ENCODE measurements around the gene PXYLP1. TPM values are rescaled to one million over a fixed set of nuclear protein-coding genes. Genes with fewer than 3 reads are reported as not detected.
A peak's percentile ranks its signal among the peaks of the same experiment; 100 is the strongest.

PXYLP1 gene
- total RNA-seq, 1 donor, result 9.1 TPM

DNA sequence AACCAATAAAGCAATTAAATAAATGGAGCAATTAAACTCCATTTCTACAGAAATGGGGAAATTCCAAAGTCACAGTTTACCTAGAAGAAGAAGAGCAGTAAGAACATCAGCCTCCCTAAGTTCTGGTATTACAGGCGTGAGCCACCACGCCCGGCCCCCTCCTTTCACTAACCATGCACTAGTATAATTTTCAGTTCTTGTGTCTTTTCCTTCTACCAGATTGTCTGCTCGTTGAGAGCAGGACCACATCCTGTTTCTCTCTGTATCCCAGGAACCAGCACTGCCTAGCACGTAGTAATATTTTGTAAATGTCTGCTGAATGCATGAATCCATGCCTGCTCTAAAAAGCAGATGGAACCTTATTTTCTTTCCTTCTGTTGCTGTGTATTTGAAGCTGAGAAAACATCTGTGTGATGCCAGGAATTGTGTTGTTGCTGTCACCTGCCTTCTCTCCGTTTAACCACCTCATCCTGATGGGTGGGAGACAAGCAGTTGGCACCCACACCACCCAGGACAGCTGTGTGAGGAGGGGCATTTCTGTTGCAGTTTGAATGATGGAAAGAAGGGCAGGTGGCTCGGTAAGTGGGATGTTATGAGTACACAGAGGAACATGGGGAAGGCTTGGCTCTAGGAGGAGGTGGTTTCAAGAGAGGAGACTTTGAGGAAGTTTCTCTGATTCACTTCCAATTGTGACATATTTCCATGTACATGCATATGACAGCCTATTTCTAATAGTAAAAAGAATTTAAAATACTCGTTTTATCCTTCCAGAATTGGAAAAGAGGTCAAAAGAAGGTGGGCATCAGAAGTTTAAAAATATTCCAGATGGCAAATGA lies 30.1 kb downstream of the PXYLP1 start:
- H3K4me3 ChIP-seq (ENCODE audit: low read depth, low read length), result no peak overlapping the region
- no peak for DNase-seq (ENCODE audit: low read depth)
- TF ChIP-seq, protein P1, sequence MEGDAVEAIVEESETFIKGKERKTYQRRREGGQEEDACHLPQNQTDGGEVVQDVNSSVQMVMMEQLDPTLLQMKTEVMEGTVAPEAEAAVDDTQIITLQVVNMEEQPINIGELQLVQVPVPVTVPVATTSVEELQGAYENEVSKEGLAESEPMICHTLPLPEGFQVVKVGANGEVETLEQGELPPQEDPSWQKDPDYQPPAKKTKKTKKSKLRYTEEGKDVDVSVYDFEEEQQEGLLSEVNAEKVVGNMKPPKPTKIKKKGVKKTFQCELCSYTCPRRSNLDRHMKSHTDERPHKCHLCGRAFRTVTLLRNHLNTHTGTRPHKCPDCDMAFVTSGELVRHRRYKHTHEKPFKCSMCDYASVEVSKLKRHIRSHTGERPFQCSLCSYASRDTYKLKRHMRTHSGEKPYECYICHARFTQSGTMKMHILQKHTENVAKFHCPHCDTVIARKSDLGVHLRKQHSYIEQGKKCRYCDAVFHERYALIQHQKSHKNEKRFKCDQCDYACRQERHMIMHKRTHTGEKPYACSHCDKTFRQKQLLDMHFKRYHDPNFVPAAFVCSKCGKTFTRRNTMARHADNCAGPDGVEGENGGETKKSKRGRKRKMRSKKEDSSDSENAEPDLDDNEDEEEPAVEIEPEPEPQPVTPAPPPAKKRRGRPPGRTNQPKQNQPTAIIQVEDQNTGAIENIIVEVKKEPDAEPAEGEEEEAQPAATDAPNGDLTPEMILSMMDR (IDR thresholded peaks at IDR 0.05; ENCODE audit: insufficient read depth, low read length), result no peak

DNA sequence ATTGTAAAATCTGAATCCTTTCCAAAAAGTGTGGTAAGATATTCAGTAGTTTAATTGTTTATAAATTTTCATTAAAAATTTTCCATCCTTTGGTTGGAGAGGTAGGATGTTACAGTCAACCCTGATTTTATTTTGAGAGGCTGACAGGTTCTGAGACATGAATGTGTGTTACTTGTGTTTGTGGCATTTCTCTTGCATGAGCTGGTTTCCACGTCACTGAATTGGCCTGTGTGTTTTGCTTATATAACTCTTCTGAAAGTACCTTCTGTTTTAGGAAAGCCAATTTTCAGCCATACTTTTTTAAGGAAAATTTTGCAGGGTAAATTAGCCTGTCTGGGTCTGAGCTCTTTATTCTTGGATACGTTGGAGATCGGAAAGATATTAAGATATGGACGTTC lies 30.7 kb downstream of the PXYLP1 start:
- peak; percentile 77 for DNase-seq (ENCODE audit: low read depth)
- TF ChIP-seq, protein P1 (IDR thresholded peaks at IDR 0.05; ENCODE audit: insufficient read depth, low read length), result no peak

DNA sequence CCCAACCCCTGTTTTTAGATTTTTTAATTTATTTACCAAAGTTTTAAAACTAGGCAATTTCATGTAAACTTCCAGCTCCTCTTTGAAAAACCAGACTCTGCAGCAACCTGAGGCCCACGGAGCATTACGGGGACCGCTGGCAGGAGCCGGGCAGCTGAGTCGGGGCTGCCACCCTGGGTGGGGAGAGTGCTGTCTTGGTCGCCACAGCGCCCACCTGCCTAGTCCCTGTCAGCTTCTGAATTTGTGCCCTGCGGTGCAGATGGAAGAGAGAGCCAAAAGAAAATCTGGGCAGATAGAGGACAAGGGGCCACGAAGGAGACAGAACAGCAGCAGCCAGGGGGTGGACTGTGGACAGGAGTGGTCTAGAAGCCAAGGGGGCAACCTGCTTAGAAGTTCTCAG lies 34.6 kb downstream of the PXYLP1 start:
- H3K4me3 ChIP-seq (ENCODE audit: low read depth, low read length), result no peak overlapping the region
- TF ChIP-seq, protein P1 (IDR thresholded peaks at IDR 0.05; ENCODE audit: insufficient read depth, low read length), result no peak
- no peak for DNase-seq (ENCODE audit: low read depth)

More for the DNA sequence above, 30.7 kb downstream of the PXYLP1 start:
- no peak overlapping the region for H3K4me3 ChIP-seq (ENCODE audit: low read depth, low read length)

DNA sequence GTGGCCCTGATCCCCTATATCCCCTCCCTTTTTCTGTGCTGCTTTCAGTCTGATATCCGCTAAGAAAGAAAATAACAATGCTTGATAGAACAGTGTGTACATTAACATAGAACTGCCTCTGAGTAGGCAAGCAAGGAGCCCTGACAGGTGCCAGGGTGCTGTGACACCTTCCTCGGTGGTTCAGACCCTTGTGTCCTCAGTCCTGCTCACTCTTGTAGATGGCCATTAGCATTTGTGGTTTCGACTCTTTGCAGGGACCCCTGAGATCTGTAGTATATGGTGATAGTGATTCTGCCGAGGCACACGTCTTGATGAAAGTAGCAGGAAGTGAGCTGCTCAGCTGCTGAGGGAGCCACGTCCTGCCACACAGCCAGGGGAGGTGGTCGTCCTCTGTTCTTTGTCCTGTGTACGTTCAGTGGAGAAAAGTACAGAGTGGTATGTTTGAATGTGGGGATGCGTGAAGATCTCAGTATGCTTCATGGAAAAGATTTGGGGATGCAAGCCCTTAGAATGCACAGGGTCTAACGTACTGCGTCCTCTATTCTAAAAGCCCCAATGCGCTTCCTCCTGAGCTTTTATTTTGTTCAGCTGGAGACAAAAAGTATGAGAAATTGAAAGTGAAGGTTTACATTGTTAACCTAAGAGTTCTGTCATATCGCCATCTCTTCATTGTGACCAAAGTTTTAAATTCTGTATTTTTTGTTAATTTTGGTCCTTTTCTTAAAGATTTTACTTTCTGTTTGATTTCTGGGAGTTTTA lies 35.4 kb downstream of the PXYLP1 start:
- TF ChIP-seq, protein P1 (IDR thresholded peaks at IDR 0.05; ENCODE audit: insufficient read depth, low read length), result no peak
- H3K4me3 ChIP-seq (ENCODE audit: low read depth, low read length), result no peak overlapping the region
- DNase-seq (ENCODE audit: low read depth), result no peak

DNA sequence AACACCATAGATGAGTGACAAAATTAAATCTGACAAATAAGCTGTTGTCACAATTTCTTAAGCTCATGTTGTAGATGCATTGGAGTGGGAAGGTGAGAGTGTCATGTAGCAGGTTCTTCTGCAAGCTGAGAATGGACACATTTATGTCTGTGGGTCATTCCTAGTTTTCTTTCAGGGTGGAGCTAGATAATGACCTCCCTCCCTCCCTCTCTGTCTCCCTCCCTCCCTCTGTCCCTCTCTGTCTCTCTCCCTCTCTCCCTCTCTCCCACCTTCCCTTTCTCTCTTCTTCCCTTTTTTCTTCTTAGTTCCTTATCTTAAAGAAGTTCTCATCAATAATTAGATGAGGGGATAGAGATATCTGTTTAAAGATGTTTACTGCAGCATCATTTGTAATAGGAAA lies 36.0 kb downstream of the PXYLP1 start:
- TF ChIP-seq, protein P1 (IDR thresholded peaks at IDR 0.05; ENCODE audit: insufficient read depth, low read length), result no peak
- no peak for DNase-seq (ENCODE audit: low read depth)
- no peak overlapping the region for H3K4me3 ChIP-seq (ENCODE audit: low read depth, low read length)

DNA sequence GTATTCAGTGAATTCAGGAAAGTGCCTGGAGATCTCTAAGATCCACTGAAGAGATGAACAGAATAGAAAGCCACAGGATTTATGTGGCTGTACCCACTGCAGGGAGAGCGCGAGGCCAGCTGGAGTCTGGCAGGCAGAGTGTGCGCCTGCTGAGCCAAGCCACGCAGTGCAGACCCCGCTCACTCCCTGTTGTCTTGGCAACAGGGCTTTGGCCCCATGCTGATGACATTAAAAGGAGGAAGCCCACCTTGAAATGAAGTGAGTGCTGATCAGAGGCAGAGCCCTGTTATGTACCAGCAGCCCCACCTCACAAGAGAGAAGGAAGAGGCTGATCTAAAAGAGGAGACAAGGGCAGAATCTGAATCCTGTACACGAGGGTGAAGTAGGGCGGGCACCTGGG lies 36.7 kb downstream of the PXYLP1 start:
- TF ChIP-seq, protein P1 (IDR thresholded peaks at IDR 0.05; ENCODE audit: insufficient read depth, low read length), result no peak
- no peak for DNase-seq (ENCODE audit: low read depth)
- no peak overlapping the region for H3K4me3 ChIP-seq (ENCODE audit: low read depth, low read length)

All from fibroblast of the aortic adventitia (primary cell).